ENCODE data around the gene KIAA0753. TPM values are rescaled to one million over a fixed set of nuclear protein-coding genes. Genes with fewer than 3 reads are reported as not detected.

Gene KIAA0753
- total and polyA plus RNA-seq, 9 of the 15 experiments (the other 6 are each of a cell fraction or from before 2014, with no cell fraction given): 2.0 to 9.0 (median 6.9) TPM

DNA sequence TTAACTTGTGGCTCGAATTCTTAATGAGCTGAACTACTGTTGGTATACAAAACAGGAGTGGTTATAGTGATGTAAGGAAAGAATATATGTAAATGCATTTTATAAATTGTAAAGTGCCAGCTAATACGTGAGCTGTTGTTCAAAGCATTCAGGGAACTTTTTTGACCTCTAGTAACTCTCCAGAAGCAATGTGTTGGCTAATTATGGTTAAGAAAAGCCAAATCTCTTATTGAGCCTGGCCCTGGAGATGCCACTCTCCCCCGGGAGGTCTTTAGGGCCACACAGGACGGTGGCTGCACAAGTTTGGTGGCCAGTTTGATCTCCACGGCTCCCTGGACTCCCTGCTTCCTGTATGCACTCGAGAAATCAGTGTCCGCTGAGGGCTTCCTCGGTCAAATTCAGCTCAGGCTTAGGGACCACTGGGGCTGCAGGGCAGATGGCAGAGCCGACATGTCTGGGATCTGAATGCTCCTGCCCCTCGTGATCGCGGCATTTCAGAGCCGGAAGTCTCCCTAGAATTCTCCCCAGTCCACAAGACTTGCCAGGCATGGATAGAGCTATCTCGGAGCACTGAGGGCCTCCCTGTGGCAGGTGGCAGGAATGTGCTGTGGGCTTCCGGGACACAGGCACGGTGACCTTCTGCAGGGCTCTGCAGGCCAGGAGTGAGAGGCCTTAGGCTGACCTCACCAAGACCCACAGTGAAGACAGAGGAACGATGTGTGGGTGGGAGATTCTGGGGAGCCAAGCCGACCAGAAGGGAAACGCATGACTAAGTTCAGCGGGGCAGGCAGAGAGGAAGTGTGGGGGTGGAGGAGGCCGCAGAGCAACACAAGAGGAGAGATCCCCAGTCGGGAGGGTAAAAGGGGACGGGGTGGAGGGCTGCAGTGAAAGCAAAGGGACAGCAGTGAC lies 65.6 kb downstream of the KIAA0753 start (continued):
- TF ChIP-seq, protein P1, sequence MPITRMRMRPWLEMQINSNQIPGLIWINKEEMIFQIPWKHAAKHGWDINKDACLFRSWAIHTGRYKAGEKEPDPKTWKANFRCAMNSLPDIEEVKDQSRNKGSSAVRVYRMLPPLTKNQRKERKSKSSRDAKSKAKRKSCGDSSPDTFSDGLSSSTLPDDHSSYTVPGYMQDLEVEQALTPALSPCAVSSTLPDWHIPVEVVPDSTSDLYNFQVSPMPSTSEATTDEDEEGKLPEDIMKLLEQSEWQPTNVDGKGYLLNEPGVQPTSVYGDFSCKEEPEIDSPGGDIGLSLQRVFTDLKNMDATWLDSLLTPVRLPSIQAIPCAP (CRISPR knock-in tag; IDR thresholded peaks at IDR 0.05; ENCODE audit: borderline replicate concordance): no peak
- TF ChIP-seq ZBTB49 (CRISPR knock-in tag; IDR thresholded peaks at IDR 0.05; ENCODE audit: borderline replicate concordance) (no peak), MEF2D (tag; conservative IDR thresholded peaks at IDR 0.05; ENCODE audit: low read depth) (no peak), GTF2E2 (tag; IDR thresholded peaks at IDR 0.05) (no peak), NR2C1 (IDR thresholded peaks at IDR 0.05) (no peak), NR2C1 (tag; IDR thresholded peaks at IDR 0.05) (peak; percentile 46; the same call in 1 of the 2 replicates), TFAM (CRISPR knock-in tag; conservative IDR thresholded peaks at IDR 0.05) (no peak), KLF13 (tag; IDR thresholded peaks at IDR 0.05; ENCODE audit: borderline replicate concordance, low read depth) (no peak), TBL1XR1 (IDR thresholded peaks at IDR 0.05; ENCODE audit: low read length in 2 of 2) (no peak), SOX6 (IDR thresholded peaks at IDR 0.05) (no peak), KDM2B (CRISPR knock-in tag; IDR thresholded peaks at IDR 0.05) (no peak), CTCFL (IDR thresholded peaks at IDR 0.05; ENCODE audit: borderline replicate concordance, insufficient read depth, low read depth, low read length, poor library complexity, severe bottlenecking) (no peak), MTA1 (IDR thresholded peaks at IDR 0.05; ENCODE audit: borderline replicate concordance) (no peak)
- TF ChIP-seq, protein P2, sequence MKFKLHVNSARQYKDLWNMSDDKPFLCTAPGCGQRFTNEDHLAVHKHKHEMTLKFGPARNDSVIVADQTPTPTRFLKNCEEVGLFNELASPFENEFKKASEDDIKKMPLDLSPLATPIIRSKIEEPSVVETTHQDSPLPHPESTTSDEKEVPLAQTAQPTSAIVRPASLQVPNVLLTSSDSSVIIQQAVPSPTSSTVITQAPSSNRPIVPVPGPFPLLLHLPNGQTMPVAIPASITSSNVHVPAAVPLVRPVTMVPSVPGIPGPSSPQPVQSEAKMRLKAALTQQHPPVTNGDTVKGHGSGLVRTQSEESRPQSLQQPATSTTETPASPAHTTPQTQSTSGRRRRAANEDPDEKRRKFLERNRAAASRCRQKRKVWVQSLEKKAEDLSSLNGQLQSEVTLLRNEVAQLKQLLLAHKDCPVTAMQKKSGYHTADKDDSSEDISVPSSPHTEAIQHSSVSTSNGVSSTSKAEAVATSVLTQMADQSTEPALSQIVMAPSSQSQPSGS (CRISPR knock-in tag; IDR thresholded peaks at IDR 0.05): no peak
- TF ChIP-seq, protein P3, sequence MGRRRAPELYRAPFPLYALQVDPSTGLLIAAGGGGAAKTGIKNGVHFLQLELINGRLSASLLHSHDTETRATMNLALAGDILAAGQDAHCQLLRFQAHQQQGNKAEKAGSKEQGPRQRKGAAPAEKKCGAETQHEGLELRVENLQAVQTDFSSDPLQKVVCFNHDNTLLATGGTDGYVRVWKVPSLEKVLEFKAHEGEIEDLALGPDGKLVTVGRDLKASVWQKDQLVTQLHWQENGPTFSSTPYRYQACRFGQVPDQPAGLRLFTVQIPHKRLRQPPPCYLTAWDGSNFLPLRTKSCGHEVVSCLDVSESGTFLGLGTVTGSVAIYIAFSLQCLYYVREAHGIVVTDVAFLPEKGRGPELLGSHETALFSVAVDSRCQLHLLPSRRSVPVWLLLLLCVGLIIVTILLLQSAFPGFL (CRISPR knock-in tag; IDR thresholded peaks at IDR 0.05): no peak
- TF ChIP-seq, protein P4, sequence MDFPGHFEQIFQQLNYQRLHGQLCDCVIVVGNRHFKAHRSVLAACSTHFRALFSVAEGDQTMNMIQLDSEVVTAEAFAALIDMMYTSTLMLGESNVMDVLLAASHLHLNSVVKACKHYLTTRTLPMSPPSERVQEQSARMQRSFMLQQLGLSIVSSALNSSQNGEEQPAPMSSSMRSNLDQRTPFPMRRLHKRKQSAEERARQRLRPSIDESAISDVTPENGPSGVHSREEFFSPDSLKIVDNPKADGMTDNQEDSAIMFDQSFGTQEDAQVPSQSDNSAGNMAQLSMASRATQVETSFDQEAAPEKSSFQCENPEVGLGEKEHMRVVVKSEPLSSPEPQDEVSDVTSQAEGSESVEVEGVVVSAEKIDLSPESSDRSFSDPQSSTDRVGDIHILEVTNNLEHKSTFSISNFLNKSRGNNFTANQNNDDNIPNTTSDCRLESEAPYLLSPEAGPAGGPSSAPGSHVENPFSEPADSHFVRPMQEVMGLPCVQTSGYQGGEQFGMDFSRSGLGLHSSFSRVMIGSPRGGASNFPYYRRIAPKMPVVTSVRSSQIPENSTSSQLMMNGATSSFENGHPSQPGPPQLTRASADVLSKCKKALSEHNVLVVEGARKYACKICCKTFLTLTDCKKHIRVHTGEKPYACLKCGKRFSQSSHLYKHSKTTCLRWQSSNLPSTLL (IDR thresholded peaks at IDR 0.05): peak; percentile 96

All from K562 (cell line).